HG03045 (cell line): Measurements from ENCODE around the gene DENND1A.
"Not testable (repeated sequence)": the region's sequence is repeated elsewhere in the genome, so short reads cannot be mapped to it uniquely, and the experiment has no call there.

ENCODE experiments used
- ATAC-seq: cut with Tn5 transposase; IDR thresholded peaks from one replicate; pipeline ENCODE4 v1.9.1; 2021; ENCODE audit warnings: mild to moderate bottlenecking, moderate library complexity; ENCODE audit not compliant: unreplicated experiment

DENND1A gene

GRCh38 chr9:123741214-123741613 lies 188.7 kb downstream of the DENND1A start:
- no peak for ATAC-seq

GRCh38 chr9:123739902-123740301 lies 190.0 kb downstream of the DENND1A start:
- ATAC-seq = no peak

GRCh38 chr9:123739387-123739786 lies 190.5 kb downstream of the DENND1A start:
- no peak for ATAC-seq

- ATAC-seq = no peak
Observed at GRCh38 chr9:123738648-123739047, 191.3 kb downstream of the DENND1A start.

GRCh38 chr9:123735376-123735775 lies 194.6 kb downstream of the DENND1A start:
- ATAC-seq = no peak

GRCh38 chr9:123728571-123728970 lies 201.4 kb downstream of the DENND1A start:
- not testable (repeated sequence) for ATAC-seq

- ATAC-seq = no peak
Observed at GRCh38 chr9:123727332-123727731, 202.6 kb downstream of the DENND1A start.

GRCh38 chr9:123725389-123725788 lies 204.5 kb downstream of the DENND1A start:
- ATAC-seq = no peak

- ATAC-seq = no peak
Observed at GRCh38 chr9:123724211-123724796, 205.6 kb downstream of the DENND1A start.

- ATAC-seq = no peak
Observed at GRCh38 chr9:123723135-123723875, 206.6 kb downstream of the DENND1A start.

GRCh38 chr9:123722378-123722777 lies 207.5 kb downstream of the DENND1A start:
- ATAC-seq = no peak

- no peak for ATAC-seq
Observed at GRCh38 chr9:123718188-123718587, 211.7 kb downstream of the DENND1A start.

GRCh38 chr9:123717581-123718175 lies 212.2 kb downstream of the DENND1A start:
- ATAC-seq = no peak

GRCh38 chr9:123716339-123716945 lies 213.5 kb downstream of the DENND1A start:
- no peak for ATAC-seq

GRCh38 chr9:123715258-123715657 lies 214.7 kb downstream of the DENND1A start:
- no peak for ATAC-seq

GRCh38 chr9:123713282-123713681 lies 216.6 kb downstream of the DENND1A start:
- no peak for ATAC-seq

GRCh38 chr9:123712399-123712798 lies 217.5 kb downstream of the DENND1A start:
- ATAC-seq = no peak

GRCh38 chr9:123710299-123710698 lies 219.6 kb downstream of the DENND1A start:
- no peak for ATAC-seq

- ATAC-seq = no peak
Observed at GRCh38 chr9:123702483-123702882, 227.4 kb downstream of the DENND1A start.

- no peak for ATAC-seq
Observed at GRCh38 chr9:123697686-123698085, 232.2 kb downstream of the DENND1A start.

- no peak for ATAC-seq
Observed at GRCh38 chr9:123696476-123696875, 233.4 kb downstream of the DENND1A start.

- no peak for ATAC-seq
Observed at GRCh38 chr9:123695386-123695785, 234.5 kb downstream of the DENND1A start.
